ENCODE data around the gene TAF1C.

TAF1C gene

DNA sequence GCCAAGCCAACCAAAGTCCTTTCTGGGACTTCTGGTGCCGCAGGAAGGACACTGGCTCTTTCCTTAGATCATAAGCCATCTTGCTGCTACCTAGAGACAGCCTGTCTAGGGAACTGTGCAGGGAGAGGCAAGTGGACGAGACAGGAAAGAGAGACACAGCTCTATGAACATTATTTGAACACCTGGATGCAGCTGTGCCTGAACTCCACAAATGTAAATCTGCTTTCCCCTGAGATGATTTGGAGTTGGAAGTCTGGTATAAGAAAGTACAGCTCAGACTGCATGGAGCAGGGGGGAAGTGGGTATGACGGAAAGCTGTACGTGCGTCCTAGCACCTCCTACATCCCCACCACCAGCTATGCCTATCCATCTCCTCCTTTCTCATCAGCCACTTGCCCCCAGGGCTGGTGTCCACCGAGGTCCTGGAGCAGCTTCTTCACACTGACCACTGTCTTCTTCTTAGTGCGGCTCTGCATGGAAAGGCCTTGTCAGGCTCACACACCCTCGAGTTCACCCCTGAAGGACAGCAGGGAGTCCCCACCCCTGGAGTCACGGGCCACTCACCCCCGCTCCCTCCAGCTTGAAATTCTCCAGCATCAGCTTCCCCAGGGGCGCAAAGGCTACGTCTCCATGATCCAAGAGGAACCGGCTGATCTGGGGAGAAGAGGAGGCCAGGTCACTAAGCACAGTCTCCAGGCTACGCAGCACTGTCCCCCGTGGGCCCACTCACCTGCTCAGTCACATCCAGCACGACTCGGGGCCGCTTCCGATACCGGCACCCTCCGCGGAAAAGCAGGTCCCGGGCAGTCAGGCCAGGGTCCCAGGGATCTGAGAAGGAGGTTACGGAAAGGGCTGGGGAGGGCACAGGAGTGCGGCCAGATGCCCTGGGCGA, 3.9 kb downstream of the TAF1C start:
- DNase-seq: no peak

DNA sequence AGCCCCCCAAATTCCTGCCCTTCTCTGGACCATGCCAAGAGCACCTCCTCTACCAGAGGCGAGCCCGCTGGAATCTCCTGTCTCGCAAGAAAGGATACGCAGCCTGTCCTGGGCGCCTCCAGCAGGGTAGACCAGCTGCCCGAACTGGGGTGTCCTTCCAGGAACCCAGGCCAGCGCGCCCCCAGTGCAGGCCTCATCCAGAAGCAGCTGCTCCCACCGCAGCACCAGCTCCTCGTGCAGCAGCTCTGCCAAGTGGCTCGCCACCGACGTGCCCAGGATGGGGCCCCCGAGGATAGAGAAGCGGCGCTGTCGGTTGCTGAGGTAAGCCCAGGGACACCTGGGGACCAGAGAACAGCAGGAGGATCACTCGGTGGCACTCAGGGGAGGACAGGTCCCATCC, 4.8 kb downstream of the TAF1C start:
- no peak for DNase-seq

GRCh38 chr16:84181144-84181915, 5.5 kb downstream of the TAF1C start:
- DNase-seq: no peak

- DNase-seq: no peak
Observed at GRCh38 chr16:84180519-84181140, 6.2 kb downstream of the TAF1C start.

DNA sequence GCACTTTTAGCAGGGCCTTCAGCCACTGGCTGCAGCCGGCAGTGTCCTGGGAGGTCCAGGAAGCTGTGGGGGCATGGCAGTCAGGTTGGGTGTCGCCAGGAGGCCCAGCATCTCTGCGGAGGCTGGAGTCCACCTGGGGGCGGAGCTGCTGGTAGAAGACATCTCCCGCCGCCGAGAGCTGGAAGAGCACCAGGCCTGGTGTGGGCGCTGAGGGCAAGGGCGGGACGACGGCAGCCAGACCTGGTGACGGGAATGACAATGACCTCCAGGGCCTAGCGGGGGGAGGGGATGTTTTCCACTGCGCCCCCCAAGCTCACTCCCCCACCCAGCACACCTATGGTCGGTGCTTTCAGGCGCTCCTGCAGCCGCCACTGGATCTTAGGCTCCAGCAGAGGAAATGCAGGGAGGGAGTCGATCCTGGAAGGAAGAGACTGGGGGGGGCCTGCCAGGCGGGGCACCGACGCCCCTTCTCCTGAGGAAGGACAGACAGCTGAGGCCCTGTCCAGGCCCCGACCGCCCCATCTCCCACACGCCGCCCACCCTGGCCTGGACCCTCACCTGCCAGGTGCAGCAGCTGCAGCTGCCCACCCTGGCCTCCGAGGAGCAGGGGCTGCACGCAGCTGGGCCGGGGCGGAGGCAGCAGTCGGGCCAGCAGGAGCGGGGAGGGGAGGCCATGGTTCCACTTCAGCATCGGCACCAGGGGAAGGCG, 7.1 kb downstream of the TAF1C start:
- no peak for DNase-seq

- no peak for DNase-seq
Observed at GRCh38 chr16:84178892-84179611, 7.8 kb downstream of the TAF1C start.

- DNase-seq: no peak
Observed at GRCh38 chr16:84178146-84178765, 8.6 kb downstream of the TAF1C start.

DNA sequence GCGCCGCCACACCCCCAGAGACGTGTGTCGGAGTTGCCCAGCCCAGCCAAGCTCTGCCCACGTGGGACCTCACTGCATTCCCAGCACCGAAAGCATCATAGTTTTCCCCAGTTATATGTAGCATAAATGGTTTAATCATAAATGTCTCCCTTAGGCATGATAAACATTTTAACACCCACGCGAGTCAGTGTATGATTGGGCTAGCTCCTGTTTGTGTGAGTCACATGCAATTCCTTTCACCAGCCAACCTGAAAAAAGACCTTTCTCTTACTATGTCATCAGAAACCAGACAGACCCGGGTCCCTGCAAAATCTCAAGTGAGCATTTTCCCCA, 9.2 kb downstream of the TAF1C start:
- no peak for DNase-seq

GRCh38 chr16:84176192-84177053, 10.4 kb downstream of the TAF1C start:
- DNase-seq: no peak

DNA sequence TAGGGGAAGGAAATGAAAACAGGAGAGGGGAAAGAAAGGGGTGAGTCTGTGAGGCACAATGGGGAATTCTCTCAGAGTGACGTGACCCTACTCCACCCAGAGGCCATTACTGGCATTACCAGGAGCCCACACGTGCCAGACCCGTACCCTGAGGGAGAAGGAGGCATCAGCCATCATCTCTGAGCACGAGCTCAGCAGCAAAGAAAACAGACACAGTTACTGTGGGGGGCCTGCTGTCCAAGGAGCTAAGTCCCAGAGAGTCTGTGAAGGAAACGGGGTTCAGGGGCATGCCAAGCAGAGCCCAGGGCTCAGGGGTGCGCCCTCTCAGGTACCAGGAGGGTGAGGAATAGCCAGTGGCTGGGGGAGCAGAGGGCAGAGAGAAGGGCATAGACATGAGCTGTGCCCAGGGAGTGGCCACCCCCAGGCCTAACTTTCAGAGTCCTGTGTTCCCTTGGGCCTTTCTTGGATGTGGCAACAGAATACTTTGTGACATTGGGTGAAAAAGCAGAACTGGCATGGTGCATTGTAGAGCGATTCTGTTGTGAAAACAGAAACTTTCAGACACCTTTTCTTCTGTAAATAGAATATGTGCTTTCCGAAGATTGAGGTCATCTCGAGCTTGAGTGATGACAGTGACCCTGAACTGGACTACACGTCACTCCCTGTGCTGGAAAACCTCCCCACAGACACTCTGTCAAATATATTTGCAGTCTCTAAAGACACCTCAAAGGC, 11.3 kb downstream of the TAF1C start:
- DNase-seq: peak; percentile 65

DNA sequence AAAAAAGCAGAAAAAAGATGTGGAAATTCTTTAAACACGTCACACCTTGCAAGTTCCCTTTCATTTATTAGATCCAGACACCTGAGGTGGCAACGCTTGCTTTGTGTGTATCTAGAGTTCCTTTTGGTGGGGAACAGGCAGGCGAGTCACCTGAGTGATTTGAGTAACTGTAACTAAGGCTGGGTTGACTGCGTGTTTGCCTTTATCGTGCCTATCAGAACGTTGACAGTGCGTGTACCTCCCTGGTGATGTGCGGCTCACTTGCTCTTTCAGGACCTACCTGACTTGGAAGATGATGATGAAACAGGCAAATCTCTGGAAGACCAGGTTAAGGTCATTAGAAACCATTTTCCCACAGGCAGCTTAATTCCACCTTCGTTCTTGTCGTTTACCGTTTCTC, 12.5 kb downstream of the TAF1C start:
- no peak for DNase-seq

DNA sequence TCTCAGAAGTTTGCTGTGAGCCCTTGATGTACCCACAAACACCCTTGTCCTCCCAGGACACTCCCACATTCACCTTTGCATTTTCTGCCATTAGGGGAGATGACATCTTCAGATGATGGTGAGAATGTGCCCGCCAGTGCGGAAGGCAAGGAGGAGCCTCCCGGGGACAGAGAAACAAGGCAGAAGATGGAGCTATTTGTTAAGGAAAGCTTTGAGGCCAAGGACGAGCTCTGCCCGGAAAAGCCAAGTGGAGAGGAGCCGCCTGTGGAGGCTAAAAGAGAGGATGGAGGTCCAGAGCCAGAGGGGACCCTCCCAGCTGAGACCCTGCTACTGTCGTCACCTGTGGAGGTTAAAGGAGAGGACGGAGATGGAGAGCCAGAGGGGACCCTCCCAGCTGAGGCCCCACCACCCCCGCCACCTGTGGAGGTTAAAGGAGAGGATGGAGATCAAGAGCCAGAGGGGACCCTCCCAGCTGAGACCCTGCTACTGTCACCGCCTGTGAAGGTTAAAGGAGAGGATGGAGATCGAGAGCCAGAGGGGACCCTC, 17.0 kb downstream of the TAF1C start:
- no peak for DNase-seq

- no peak for DNase-seq
Observed at GRCh38 chr16:84166796-84167695, 19.8 kb downstream of the TAF1C start.

- no peak for DNase-seq
Observed at GRCh38 chr16:84165746-84166145, 21.1 kb downstream of the TAF1C start.

- no peak for DNase-seq
Observed at GRCh38 chr16:84161801-84162200, 25.1 kb downstream of the TAF1C start.

DNA sequence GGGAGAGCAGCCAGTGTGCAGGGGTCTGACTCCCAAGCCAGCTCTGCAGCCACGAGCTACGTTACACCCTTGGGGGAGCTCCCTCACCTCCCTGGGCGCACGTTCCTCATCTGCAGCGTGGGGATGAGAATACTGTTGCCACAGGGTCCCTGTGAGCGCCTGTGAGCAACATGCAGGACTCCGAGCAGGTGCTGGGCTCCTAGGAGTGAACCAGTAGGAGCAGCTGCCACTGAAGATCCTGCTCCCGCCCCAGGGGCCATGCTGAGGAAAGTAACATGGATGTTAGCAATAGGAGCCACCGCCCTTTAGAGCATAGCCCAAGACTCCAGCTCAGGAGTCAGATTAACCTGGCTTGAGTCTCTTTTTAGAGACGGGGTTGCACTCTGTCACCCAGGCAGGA, 25.8 kb downstream of the TAF1C start:
- DNase-seq: no peak

GRCh38 chr16:84159800-84160199, 27.1 kb downstream of the TAF1C start:
- DNase-seq: no peak

DNA sequence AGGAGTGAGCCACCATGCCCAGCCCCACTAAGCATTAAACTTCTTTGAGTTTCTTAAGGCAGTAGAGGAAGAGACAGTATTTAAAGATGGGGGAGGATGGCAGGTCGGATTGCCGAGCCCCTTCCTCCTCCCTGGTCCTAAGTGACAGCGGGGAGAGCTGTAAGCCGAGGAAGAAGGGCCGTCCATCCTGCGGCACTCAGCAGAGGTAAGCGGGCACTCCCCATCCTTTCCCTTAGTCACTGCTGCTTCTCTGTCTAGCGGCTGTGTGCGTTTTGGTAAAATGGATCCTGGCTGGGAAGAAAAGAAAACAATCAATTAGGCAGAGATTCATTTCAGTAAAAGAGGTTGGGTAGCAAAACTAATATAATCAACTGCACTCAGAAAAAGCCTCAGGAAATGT, 27.9 kb downstream of the TAF1C start:
- no peak for DNase-seq

DNA sequence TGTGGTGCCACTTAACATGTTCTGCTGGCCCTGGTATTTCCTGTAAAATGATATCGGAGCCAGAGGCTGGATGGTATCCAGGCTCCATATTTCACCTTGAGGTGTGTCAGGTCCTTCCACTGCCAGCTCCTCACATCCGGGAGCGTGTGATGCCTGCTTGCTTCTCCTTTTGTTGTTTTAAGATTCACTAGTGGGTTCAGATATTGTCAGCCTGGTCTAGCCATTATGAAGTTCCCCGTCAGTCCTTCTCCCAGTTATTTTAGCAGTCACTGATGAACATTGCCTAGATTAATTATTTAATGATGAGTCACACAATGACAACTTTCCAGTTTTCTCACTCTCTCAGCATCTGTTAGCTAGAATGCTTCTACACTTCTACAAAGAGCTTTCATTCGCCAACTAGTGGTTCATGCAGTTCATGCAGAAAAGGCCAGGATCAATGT, 30.5 kb downstream of the TAF1C start:
- no peak for DNase-seq

All from retina (tissue), 1 donor.